GM18870 (cell line): ENCODE measurements around the gene ADD1.

Source experiments
- ATAC-seq: cut with Tn5 transposase; IDR thresholded peaks from one replicate; pipeline ENCODE4 v1.9.1; 2021; ENCODE audit warnings: moderate library complexity; ENCODE audit not compliant: unreplicated experiment

The ADD1 gene

DNA sequence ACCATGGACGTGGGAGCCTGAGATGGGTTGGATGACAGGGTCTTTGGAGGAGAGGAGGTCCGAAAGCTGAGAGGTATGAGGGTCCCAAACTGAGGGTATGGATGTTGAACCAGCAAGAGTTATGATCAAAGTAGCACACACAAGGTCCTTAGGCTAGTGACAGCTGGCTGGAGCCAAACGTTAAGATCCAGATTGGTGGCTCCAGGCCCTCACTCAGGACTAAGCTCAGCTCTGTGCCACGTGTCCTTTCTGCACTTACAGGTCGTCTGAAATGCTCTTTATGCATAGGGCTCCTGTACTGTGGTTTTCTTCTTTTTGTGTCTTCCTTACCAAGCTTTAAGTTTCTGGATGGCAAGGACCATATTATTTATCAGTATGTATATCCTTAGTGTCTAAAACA lies 35.4 kb downstream of the ADD1 start:
- ATAC-seq, result no peak

DNA sequence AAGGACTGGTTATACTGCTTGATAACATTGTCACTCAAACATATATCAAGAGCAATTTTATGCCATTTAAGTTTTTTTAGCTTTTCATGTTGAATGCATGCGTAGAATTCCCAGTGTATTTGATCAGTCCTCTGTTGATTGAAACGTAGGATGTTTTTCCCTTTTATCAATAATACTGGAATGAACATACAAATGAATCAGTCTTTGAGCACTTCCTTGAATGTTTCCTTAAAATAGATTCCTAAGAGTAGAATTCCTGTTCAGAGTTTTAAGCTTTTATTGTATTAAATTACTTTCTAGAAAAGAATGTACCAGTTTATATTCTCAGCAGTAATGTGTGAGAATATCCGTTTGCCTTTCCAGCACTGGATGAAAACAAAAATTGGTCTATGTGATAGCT lies 37.8 kb downstream of the ADD1 start:
- no peak for ATAC-seq

DNA sequence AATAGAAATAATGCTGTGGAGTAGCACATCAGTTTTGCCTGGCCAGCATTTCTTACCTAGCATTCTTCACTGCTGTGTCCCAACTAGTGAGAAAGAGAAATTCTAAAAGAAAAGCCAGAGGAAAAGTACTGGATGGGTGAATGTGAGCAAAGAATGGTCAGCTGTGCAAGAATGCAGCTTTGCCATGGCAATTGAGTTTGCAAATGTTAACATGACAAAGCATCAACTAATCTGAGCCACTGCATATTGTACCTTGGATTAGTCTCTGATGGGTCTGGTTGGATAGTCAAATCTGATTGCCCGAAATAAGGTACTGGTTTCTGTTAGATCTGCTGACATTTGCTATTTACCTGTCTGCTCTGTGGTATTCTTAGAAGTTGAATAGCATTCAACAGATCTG lies 38.7 kb downstream of the ADD1 start:
- ATAC-seq, result no peak

DNA sequence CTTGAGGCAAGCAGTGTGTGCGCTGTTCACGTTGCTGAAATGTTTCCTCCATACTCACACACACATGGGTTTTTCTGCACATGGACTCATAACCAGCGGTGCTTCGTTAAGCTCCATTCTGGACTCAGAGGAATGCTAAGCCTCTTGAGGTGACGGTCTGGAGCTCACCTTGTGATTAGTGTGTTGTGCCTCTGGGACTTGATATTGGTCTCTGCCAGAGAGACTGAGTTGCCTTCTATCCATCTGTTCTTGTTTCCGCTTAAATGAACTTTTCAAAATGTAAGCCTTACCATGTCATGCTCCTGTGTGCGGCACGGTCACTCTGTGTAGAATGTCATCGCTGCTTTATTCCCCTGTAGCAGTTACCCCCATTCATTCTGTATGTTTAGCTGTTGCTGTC lies 42.5 kb downstream of the ADD1 start:
- ATAC-seq, result no peak

DNA sequence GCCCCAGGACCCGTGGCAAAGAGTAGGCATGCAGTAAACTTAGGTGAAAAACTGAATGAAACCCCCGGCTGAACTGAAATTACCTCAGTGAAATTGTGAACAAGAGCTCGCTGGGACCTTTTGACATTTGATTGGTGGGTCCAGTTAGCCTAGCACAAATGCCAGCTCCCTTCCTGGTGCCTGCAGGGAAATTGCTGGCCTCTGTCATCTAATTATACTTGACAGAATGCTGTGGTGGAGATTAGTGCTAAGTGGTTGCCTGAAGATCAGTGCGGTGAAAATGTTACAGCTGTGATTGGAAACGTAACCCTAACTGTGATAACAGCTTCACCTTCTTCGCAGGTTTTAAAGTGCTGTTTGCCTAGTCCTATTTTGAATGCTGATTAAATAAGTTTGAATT lies 43.0 kb downstream of the ADD1 start:
- no peak for ATAC-seq

DNA sequence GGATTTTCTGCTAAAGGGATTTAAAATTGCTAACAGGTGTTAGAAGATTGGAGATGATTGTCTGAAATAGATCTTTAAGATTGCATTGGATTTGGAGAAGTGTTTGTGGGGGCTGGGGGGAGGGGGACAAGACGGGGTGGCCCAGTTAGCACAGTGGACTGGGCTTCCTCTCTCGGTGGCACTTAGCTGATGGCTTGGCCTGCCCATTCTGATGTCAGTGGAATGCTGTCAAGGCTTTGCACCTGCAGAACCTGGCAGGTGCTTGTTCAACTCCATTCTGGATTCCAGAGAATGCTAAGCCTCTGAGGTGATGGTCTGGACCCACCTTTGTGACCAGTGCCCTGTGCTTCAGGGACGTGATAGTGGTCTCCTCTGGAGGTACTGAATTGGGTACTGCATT lies 43.7 kb downstream of the ADD1 start:
- ATAC-seq, result no peak

DNA sequence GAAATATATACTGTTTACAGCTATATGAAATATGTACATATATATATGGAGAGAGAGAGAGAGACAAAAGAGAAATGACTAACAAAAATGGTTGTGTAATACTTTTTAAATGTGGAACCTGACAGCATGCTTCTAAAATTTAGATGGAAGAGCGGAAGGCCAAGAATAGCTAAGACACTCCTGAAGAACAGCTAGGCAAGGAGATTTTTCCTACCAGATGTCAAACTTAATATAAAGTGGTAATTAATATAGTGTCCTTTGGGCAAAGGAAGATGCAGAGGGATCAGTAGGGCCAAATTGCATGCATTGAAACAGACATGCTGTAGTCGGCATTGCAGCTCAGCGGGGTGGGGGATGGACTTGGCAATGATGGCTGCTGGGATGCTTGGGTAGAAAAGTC lies 45.2 kb downstream of the ADD1 start:
- no peak for ATAC-seq

DNA sequence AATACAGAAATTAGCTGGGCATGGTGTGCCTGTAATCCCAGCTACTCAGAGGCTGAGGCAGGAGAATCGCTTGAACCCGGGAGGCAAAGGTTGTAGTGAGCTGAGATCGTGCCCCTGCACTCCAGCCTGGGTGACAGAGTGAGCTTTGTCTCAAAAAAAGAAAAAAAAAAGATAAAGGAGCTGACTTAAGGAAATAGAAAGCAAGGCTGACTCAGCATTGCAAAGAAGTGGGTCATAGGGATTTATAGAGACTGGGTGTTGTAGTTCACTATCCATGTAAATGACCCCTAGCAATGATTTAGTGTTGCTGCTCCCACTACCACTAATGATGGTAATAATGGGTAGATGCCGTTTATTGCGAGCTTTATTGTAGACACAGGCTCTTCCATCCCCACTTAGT lies 47.6 kb downstream of the ADD1 start:
- ATAC-seq, result no peak

DNA sequence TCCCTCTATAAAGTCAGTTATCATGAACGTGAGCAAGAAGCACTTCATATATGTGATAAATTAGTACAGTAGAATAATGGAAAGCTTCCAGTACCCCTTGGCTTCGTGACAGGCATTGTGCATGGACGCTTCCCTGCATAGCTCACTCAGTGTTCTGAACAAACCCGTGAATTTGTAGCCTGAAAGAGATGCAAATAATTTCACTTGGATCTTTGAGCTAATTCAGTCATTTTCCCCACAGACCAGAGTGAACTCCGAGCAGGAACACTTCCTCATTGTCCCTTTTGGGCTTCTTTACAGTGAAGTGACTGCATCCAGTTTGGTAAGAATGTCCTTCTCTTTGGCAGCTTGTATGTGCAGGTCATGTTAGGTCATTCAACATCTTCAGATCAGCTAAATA lies 50.1 kb downstream of the ADD1 start:
- ATAC-seq, result no peak

DNA sequence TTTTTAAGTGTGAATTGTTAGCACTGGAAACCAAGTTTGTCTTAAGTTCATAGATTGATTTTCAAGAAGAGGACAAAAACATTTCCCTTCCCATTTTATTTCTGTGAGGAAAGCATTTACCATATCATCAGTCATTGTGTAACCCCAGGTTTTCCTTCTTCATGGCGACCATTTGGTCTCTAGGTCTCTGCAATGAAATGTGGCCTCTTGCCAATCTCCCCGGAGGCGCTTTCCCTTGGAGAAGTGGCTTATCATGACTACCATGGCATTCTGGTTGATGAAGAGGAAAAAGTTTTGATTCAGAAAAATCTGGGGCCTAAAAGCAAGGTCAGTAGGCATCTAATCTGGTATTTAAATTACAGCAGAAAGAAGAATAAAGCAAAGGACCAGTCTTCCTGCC lies 54.4 kb downstream of the ADD1 start:
- no peak for ATAC-seq

DNA sequence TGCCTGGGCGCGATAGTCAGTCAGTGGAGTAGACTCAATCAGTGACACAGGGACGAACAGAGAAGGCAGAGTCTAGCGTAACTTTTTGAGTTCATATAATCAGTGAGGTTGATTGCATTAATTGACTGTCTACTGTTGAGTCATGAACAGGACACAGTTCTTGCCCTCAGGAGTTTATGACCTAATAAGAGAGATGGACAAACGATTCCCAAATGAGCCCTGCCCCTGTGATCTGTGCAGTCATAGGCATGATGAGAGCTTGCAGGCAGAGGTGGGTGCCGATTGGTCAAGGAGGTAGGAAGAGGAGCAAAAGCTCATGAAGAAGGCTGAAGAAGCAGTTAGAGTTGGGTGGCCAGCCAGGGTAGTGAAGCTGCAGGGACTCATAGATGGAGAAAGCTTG lies 57.1 kb downstream of the ADD1 start:
- no peak for ATAC-seq

DNA sequence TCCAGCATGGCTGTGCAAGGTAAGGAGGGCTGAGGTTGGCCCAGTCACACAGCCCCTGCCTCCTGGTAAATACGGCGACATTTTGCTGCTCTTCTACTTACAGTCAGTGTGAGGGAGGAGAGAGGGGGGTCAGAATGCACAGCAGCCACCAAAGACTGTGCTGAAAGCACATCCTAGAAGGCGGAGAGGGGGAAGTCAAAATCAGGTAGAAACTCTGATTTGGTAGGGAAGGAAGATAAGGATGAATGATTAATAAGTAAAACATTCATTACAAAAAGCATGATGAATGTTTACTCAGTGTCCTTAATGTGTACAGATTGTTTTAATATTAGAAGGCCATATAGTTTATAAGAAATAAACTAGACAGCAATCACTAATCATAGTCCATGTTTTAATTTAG lies 57.5 kb downstream of the ADD1 start:
- ATAC-seq, result no peak

DNA sequence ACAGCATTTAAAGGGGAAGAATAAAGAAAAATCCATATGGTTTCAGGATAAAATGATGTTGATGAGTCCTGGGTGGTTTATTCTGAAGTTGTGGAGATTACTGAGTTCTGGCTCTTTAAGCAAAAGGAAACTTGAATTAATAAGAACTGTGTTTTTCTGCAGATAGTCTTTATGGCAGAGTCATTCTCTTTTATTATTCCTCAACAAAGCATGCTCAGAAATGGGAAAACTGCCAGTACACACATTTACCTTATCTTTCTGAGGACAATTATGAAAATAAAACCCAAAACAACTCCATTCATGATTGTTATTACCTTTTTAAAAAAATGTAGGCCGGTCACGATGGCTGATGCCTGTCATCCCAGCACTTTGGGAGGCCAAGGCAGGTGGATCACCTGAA lies 58.5 kb downstream of the ADD1 start:
- ATAC-seq, result no peak

DNA sequence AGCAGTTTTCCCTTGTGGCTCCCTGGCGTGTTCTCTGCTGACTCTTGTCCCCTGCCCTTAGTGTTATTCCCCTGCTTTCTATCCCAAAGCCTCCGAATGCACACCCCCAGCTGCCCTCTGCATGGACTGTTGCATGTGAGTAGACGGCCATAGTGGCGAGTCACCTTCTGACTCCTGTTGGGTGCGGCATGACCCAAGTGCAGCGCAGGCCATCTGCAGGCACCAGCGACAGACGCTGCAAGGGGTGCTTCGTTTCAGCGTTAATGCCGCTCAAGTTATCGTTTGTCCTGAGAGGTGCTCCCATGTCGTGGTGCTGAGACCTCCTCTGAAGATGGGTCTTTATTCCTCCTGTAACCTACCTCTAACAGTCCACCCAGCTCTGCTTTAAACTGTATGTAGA lies 61.9 kb downstream of the ADD1 start:
- ATAC-seq, result no peak

DNA sequence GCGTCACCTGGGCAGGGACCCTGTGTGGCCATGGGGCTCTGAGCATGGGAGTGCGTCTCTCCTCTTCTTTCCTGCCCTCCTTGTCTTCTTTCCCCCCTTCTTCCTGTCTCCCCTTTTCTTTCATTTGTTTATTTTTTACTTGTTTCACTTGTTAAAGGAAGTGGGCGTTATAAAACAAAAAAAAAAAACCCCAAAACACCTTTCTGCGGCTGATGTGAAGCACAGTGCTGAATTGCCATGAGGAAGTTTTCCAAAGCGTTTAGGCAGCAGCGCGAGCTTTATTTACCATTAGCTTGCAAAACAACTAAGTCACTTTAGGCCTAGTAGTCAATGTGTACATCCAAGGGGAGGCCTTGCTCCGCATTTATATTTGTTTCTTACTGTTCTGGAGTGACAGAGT lies 62.6 kb downstream of the ADD1 start:
- no peak for ATAC-seq

DNA sequence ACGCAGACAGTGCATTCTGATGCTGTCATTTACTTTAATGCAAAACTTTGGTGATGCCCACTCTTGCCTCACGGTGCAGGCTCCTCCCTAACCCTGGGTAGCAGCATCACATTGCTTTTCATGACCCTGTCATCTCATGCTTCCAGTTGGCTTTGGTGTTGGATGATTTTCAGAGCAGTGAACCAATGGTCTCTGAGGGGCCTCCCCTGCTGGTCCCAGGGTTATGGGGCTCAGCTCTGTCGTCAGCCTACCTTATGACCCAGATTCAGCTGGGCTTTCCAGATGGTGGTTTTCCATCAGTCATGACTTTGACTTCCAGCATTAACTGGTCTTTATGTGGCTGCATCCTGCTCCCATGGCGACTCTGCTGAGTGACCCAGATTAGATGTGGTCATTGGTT lies 63.6 kb downstream of the ADD1 start:
- ATAC-seq, result no peak

DNA sequence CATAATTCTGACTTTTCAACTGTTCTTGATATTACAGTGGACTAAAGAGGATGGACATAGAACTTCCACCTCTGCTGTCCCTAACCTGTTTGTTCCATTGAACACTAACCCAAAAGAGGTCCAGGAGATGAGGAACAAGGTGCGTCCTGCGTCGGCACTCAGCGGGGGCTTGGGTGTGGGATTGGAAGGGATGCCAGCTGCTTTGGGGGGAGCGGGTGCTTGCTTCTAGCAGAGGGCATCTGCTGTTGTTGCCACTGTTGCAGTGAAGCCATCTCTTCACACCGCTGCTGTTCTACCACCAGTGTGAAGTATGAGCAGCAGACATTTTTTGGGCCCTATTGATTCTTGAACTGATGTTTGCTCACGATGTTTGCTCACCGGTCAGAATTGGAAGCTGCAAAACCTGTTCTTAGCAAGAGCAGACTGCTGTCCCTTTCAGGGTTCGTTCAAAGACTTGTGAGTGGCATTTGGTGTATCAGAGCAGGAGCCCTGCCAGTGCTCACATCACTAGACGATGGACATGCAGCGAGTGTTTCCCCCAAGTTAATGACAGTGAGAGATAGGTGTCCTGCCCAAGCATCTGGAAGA lies 64.2 kb downstream of the ADD1 start:
- ATAC-seq, result no peak

DNA sequence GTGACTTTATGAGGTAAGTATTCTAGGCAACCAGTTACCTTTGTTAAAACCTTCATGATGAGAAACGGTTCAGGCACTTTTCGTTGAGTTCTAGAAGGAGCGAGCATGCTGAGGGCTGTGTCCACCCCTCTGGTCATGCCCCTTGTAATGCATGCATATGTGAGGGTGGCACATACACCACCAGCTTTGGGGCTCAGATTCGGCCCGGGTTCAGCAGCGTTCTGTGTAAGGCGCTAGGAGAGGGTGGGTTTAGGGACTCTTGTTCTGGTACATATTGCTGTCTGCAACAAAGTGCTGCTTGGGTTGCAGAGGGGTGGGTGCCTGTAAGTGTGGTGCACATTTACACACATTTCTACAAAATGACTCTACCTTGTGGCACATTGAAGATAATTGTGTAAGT lies 65.0 kb downstream of the ADD1 start:
- ATAC-seq, result no peak

DNA sequence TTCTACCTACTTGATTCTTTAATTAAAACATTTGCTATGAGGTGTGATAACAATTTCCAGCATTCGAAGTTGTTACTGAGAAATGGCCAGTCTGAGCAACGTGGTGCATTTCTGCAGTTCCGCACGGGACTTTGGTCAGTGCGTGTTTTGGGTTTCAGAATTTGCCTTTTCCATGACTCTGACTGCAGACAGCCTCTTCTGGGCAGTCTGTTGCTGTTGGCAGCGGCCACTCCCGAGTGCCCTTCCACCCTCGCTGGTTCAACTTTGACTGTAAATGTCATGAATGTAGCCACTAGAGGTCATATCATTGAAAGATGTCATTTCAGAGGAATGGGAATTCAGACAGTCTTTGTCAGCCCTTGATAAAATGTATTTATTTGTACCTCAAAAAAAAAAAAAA lies 65.9 kb downstream of the ADD1 start:
- ATAC-seq, result no peak

DNA sequence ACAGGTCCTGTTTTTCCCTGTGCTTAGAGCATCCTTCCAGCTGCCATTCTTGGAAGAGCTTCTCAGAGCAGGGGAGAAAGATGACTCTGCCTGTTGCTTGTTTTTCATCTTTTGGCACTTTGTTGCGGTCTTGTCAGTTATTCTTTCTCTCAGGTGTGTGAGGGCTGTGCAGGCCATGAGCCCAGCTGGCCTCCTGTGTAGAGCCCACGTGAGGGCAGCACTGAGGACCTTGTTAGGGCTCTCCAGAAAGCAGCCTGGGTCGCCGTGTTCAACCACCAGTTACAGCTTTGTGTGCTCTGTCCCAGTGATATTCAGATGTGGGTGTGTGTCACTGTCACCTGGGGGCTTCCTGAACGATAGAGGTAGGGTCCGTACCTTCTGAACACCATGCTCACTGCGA lies 66.8 kb downstream of the ADD1 start:
- no peak for ATAC-seq

DNA sequence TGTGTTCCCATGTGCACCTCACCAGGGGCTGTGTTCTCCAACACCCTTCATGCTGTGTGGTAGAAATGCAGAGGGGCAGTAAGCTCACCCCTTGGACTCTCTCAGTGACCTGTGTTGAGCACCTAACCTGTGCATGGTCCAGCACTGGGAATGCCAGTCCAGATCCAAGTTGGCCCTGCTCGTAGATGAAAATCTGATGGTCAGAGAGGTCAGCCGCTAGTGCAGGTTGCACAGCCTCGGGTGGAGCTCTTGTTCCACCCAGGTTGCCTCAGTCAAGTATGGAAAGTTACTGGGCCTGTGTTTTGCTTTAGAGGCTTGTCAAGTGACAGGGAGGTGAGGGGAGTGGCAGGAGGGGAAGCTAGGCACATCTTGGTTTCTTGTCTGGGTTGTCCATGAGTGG lies 68.2 kb downstream of the ADD1 start:
- ATAC-seq, result no peak

DNA sequence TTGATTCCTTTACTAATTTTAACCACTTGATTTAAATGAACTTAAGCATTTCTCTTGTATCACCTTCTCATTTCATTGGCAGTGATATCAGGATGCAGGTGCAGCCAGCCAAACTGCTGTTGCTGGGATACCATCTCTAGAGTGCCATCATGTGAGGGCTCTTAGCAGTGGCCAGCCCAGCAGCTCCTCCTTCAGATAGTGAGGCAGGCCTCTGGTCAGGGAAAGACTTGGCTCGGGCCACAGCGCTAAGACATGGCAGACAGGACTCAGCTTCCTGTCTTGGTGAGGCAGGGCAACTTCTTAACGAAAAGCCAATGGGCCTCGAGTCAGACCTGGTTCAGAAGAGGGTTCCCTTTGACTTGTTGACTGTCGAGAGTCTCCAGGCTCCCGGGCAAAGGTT lies 69.5 kb downstream of the ADD1 start:
- no peak for ATAC-seq

DNA sequence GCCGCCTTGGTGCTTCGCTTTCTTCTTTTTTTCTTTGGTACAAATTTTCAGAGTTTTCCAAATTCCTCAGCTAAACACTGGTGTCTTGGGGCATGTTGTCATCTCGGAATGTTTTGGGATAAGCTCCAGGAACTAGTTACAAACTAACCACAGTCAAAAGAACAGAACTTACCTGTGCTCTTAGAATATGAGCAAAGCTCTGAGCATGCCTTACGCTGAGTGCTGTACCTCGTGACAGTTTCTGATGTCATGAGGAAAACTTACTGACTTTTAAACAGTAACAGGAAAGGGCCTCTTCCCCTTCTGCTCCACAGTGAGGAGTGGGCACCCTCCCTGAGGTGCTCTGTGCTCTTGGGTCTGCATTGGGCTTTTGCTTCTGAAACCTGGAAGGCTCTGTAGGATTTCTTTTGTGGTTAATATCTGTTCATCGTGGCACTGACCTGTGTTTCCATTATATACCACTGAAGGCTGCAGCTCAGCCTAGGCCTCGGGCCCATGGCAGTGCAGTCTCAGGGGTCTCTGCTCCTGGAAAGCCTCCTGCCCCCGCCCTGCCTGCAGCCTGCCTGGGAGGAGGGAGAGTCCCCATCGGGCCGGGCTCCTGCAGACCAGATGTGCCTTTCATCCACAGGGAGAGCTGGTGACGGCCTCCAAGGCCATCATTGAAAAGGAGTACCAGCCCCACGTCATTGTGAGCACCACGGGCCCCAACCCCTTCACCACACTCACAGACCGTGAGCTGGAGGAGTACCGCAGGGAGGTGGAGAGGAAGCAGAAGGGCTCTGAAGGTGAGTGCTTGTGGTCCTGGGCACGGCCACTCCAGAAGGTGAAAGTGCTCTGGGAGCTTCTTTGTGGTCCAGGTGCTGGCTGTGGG lies 70.8 kb downstream of the ADD1 start:
- ATAC-seq, result no peak
